ENCODE results near the gene FRYL. TPM values are rescaled to one million over a fixed set of nuclear protein-coding genes. Genes with fewer than 3 reads are reported as not detected.
"Not testable (repeated sequence)": the region's sequence is repeated elsewhere in the genome, so short reads cannot be mapped to it uniquely, and the experiment has no call there.

The FRYL gene
- total RNA-seq, 2 donors from 2014 or later: 29.8 to 35.1 TPM

GRCh38 chr4:48767055-48767929 lies 12.8 kb downstream of the FRYL start:
- DNase-seq (ENCODE audit: low spot score): no peak
- H3K4me3 ChIP-seq: no peak overlapping the region
- no peak overlapping the region for H3K27ac ChIP-seq
- H3K4me1 ChIP-seq: peaks cover 0 to 33% of the 10 kb centered on the region in 2 donors
- no peak for TF ChIP-seq CTCF (IDR thresholded peaks at IDR 0.05)
- no peaks in the 10 kb centered on the region for H3K9me3 ChIP-seq
- no peaks in the 10 kb centered on the region for H3K36me3 ChIP-seq
- H3K27me3 ChIP-seq: no peaks in the 10 kb centered on the region

- Histone ChIP-seq H3K36me3 (no peaks in the 10 kb centered on the region), H3K4me3 (no peak overlapping the region), H3K9me3 (no peaks in the 10 kb centered on the region), H3K27me3 (no peaks in the 10 kb centered on the region), H3K27ac (no peak overlapping the region), H3K4me1 (peaks cover 0 to 26% of the 10 kb centered on the region in 2 donors)
- no peak for DNase-seq (ENCODE audit: low spot score)
- no peak for TF ChIP-seq CTCF (IDR thresholded peaks at IDR 0.05)
These were observed 13.8 kb downstream of the FRYL start for GRCh38 chr4:48766131-48766792.

- Histone ChIP-seq H3K9me3 (no peaks in the 10 kb centered on the region), H3K4me3 (no peak overlapping the region), H3K27me3 (no peaks in the 10 kb centered on the region), H3K4me1 (peaks cover 0 to 12% of the 10 kb centered on the region in 2 donors), H3K27ac (no peak overlapping the region), H3K36me3 (no peaks in the 10 kb centered on the region)
- no peak for TF ChIP-seq CTCF (IDR thresholded peaks at IDR 0.05)
- no peak for DNase-seq (ENCODE audit: low spot score)
These were observed 17.7 kb downstream of the FRYL start for GRCh38 chr4:48762408-48762807.

GRCh38 chr4:48761286-48761685 lies 18.8 kb downstream of the FRYL start:
- no peak overlapping the region for H3K27ac ChIP-seq
- peaks cover 0 to 7% of the 10 kb centered on the region in 2 donors for H3K4me1 ChIP-seq
- TF ChIP-seq CTCF (IDR thresholded peaks at IDR 0.05): no peak
- no peak overlapping the region for H3K4me3 ChIP-seq
- no peaks in the 10 kb centered on the region for H3K36me3 ChIP-seq
- no peak for DNase-seq (ENCODE audit: low spot score)
- no peaks in the 10 kb centered on the region for H3K9me3 ChIP-seq
- H3K27me3 ChIP-seq: no peaks in the 10 kb centered on the region

GRCh38 chr4:48758703-48759102 lies 21.4 kb downstream of the FRYL start:
- DNase-seq (ENCODE audit: low spot score); H3K27ac ChIP-seq; H3K27me3 ChIP-seq; H3K4me1 ChIP-seq; H3K9me3 ChIP-seq; H3K4me3 ChIP-seq; H3K36me3 ChIP-seq: not testable (repeated sequence)

GRCh38 chr4:48756689-48757220 lies 23.3 kb downstream of the FRYL start:
- no peak overlapping the region for H3K27ac ChIP-seq
- TF ChIP-seq CTCF (IDR thresholded peaks at IDR 0.05): no peak
- no peaks in the 10 kb centered on the region for H3K27me3 ChIP-seq
- no peaks in the 10 kb centered on the region for H3K36me3 ChIP-seq
- peaks cover 0 to 15% of the 10 kb centered on the region in 2 donors for H3K4me1 ChIP-seq
- DNase-seq (ENCODE audit: low spot score): no peak
- H3K4me3 ChIP-seq: no peak overlapping the region
- no peaks in the 10 kb centered on the region for H3K9me3 ChIP-seq
